ENCODE results near the gene GPX3. TPM values are rescaled to one million over a fixed set of nuclear protein-coding genes. Genes with fewer than 3 reads are reported as not detected.
A peak's percentile ranks its signal among the peaks of the same experiment; 100 is the strongest.

Gene GPX3
- total RNA-seq, 6 experiments from 2014 or later: 192 to 869 (median 343) TPM

DNA sequence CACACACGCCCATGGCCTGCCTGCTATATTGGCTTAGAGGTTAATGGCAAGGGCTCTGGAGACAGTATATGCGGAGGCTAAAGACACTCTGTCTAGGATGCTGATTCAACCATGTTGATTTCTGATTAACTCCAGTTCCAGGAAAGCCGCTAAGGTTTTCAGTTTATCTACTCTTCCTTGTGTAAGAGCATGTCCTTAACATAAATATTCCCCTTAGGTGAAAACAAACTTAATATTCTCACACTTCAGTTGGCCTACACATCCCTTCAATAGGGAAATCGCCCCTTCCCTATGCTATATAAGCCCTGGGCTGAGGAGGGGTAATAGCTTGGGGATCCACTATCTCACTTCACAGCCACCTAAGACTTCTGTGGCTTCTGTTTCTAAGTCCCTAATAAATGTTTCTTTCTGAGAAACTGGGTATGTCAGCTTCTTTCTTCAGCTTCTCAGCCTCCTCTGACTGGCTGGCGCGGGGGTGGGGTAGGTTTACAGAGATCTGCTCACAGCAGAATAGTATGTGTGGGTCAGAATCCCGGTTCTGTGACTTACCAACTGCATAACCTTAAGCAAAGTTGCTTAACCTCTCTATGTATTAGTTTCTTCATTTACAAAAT is 4.3 kb upstream of the GPX3 start:
- no peak overlapping the region for H3K4me3 ChIP-seq
- no peak for DNase-seq
- 65% methylated on average over 5 of the region's 7 CpGs for WGBS (ENCODE audit: insufficient coverage, low coverage, low lambda C conversion rate, missing lambda C conversion rate)
- TF ChIP-seq POLR2A (IDR thresholded peaks at IDR 0.05): no peak
- TF ChIP-seq, protein P1, sequence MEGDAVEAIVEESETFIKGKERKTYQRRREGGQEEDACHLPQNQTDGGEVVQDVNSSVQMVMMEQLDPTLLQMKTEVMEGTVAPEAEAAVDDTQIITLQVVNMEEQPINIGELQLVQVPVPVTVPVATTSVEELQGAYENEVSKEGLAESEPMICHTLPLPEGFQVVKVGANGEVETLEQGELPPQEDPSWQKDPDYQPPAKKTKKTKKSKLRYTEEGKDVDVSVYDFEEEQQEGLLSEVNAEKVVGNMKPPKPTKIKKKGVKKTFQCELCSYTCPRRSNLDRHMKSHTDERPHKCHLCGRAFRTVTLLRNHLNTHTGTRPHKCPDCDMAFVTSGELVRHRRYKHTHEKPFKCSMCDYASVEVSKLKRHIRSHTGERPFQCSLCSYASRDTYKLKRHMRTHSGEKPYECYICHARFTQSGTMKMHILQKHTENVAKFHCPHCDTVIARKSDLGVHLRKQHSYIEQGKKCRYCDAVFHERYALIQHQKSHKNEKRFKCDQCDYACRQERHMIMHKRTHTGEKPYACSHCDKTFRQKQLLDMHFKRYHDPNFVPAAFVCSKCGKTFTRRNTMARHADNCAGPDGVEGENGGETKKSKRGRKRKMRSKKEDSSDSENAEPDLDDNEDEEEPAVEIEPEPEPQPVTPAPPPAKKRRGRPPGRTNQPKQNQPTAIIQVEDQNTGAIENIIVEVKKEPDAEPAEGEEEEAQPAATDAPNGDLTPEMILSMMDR (IDR thresholded peaks at IDR 0.05): no peak
- H3K27ac ChIP-seq: peak overlapping the region; percentile 18 to 97 (median 59)
- no peaks in the 10 kb centered on the region for H3K27me3 ChIP-seq
- no peaks in the 10 kb centered on the region for H3K36me3 ChIP-seq
- peak in 1 of 4 donors; percentile 1 for ATAC-seq
- H3K4me1 ChIP-seq: peaks cover 0 to 53% (median 24%) of the 10 kb centered on the region in 4 donors
- no peaks in the 10 kb centered on the region for H3K9me3 ChIP-seq
- intact Hi-C loops (cut with DNase I): no loop called here

DNA sequence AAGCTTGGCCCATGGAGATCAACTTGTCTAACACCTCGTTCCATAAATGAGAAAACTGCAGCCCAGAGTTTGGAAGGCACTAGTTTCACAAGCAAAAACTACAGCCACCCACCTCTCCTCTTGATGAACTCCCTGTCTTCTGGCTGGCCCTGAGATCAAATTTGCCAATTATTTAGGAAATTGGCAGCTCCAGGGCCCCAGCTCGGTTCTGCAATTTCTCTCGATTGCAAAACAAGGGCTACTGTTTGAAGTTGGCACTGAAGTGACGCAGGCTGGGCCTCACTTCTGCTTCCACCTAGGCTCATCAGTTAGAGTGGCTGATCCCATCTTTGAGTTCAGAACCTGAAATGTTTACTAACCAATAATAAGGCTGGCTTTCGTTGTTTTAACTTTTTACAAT is 3.7 kb upstream of the GPX3 start:
- H3K9me3 ChIP-seq: no peaks in the 10 kb centered on the region
- TF ChIP-seq, protein P1 (IDR thresholded peaks at IDR 0.05): no peak
- TF ChIP-seq POLR2A (IDR thresholded peaks at IDR 0.05): peak; percentile 56
- no peak overlapping the region for H3K4me3 ChIP-seq
- H3K27me3 ChIP-seq: no peaks in the 10 kb centered on the region
- ATAC-seq (peak; percentile 48 to 70 (median 50)), DNase-seq (peak; percentile 65 to 87 (median 83))
- H3K4me1 ChIP-seq: peaks cover 0 to 57% (median 24%) of the 10 kb centered on the region in 4 donors
- no peaks in the 10 kb centered on the region for H3K36me3 ChIP-seq
- intact Hi-C loops (cut with DNase I): no loop called here
- H3K27ac ChIP-seq: peak overlapping the region; percentile 42 to 97 (median 59)
- 24% methylated on average over 5 of the region's 5 CpGs for WGBS (ENCODE audit: insufficient coverage, low coverage, low lambda C conversion rate, missing lambda C conversion rate)

DNA sequence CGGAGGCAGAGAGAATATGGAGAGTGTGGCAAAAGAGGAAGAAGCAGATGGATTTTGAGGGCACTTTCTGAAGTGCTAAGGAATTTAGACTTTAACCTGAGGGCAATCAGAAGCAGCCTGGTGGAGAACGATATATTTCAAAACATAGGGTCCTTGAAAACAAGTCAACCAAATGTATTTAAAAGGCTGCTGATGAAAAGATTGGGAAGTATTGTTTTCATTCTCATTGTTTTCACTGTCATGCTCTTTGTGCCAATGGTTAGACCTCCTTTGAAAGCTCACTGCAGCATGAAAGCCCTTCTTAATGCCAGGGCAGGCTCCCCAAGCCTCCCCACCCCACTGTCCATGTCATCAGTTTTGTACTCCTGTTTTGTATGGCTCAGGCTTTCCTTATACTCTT is 2.5 kb upstream of the GPX3 start:
- TF ChIP-seq POLR2A (IDR thresholded peaks at IDR 0.05): no peak
- TF ChIP-seq, protein P1 (IDR thresholded peaks at IDR 0.05): no peak
- Histone ChIP-seq H3K9me3 (no peaks in the 10 kb centered on the region), H3K36me3 (no peaks in the 10 kb centered on the region), H3K27me3 (no peaks in the 10 kb centered on the region), H3K4me3 (no peak overlapping the region), H3K27ac (peak overlapping the region in 1 of 3 donors; percentile 97), H3K4me1 (peaks cover 0 to 69% (median 29%) of the 10 kb centered on the region in 4 donors)
- WGBS (ENCODE audit: insufficient coverage, low coverage, low lambda C conversion rate, missing lambda C conversion rate): 54% methylated on average over 2 of the region's 2 CpGs
- DNase-seq: no peak
- intact Hi-C loops (cut with DNase I): no loop called here
- no peak for ATAC-seq

DNA sequence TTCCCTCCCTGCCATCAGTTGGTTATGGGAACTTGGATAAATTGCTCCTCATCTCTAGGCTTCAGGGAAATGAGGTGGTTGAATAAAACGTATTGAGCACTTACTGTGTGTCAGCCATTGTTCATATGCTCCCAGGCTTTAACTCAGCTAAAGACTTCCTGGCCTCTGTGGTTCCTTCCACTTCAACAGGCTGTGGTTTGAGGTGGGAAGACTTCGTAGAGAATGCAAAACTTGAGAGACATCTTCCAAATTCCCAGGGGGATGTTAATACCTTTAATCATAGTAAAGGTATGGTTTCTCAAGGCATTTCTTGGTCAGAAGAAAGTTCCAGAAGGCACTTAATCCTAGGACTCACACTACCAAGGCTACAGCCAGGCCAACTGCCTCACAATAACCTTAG is 1.5 kb upstream of the GPX3 start:
- no peak for TF ChIP-seq POLR2A (IDR thresholded peaks at IDR 0.05)
- TF ChIP-seq, protein P1 (IDR thresholded peaks at IDR 0.05): no peak
- H3K27me3 ChIP-seq: no peaks in the 10 kb centered on the region
- no peak for DNase-seq
- H3K4me1 ChIP-seq: peaks cover 0 to 76% (median 33%) of the 10 kb centered on the region in 4 donors
- WGBS (ENCODE audit: insufficient coverage, low coverage, low lambda C conversion rate, missing lambda C conversion rate): 80% methylated on average over 2 of the region's 2 CpGs
- H3K36me3 ChIP-seq: no peaks in the 10 kb centered on the region
- no peak for ATAC-seq
- H3K9me3 ChIP-seq: no peaks in the 10 kb centered on the region
- no peak overlapping the region for H3K4me3 ChIP-seq
- intact Hi-C loops (cut with DNase I): no loop called here
- peak overlapping the region in 1 of 3 donors; percentile 97 for H3K27ac ChIP-seq
